GM12878 (cell line): ENCODE measurements around the gene CDH2.

Experiments used
- BRCA1 ChIP-seq: IDR thresholded peaks from 2 replicates; pipeline ENCODE4 v1.6.1; 2011; ENCODE audit warnings: low read depth, low read length, improper control_type of control experiment
- CEBPB ChIP-seq, 2 experiments: fragments of 150-350 bp in 1 of 2; IDR thresholded peaks; 2 replicates each; pipeline ENCODE4 v1.6.1; 2012 to 2014; ENCODE audit warnings: low read depth in 2 of 2, low read length in 2 of 2, borderline replicate concordance in 1 of 2, inconsistent platforms in 1 of 2
- FOXM1 ChIP-seq: IDR thresholded peaks from 2 replicates; pipeline ENCODE4 v1.6.1; 2012; ENCODE audit warnings: low read depth, mild to moderate bottlenecking, inconsistent platforms, low read length, moderate library complexity
- MXI1 ChIP-seq: fragments of 150-350 bp; IDR thresholded peaks from 2 replicates; pipeline ENCODE4 v1.6.1; 2011; ENCODE audit warnings: low read depth, mild to moderate bottlenecking, inconsistent platforms, low read length, improper control_type of control experiment
- POLR2A ChIP-seq: IDR thresholded peaks from 2 replicates; pipeline ENCODE4 v1.6.1; 2011; ENCODE audit warnings: low read depth, mild to moderate bottlenecking, low read length
- YBX1 ChIP-seq: fragments of 450-650 bp; IDR thresholded peaks from 2 replicates; pipeline ENCODE4 v1.6.1; 2016; ENCODE audit warnings: antibody characterized with exemption
- TF ChIP-seq, protein P1 (sequence below): IDR thresholded peaks from 2 replicates; pipeline ENCODE4 v1.6.1; 2011; ENCODE audit warnings: borderline replicate concordance, low read depth, mild to moderate bottlenecking, moderate library complexity, mixed read lengths, low read length; ENCODE audit not compliant: insufficient read depth; ENCODE audit errors: extremely low read length

DNA sequence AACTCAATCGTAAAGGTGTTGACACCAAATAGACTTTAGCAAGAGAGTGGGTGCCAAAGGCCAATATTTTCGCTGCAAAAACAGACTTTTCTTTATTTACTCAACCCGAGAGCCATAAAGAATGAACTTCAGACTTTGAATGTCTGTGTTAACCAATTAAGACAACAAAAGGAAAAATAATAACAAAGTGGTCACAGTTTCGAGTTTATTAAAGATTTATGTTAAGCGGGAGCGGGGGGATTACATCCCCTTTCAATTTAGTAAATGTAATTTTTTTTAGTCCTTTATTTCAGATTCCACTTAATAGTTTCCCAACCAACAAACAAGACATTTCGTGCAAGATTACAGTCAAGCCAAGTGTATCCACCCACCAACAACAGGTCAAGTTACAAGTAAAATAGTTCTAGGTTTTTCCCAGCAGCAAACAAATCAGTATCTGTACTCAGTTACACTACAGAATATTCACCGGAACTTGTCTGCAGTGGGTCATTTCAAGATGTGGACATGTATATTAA, 9.0 kb downstream of the CDH2 start:
- TF ChIP-seq BRCA1 = no peak
- TF ChIP-seq, protein P1, sequence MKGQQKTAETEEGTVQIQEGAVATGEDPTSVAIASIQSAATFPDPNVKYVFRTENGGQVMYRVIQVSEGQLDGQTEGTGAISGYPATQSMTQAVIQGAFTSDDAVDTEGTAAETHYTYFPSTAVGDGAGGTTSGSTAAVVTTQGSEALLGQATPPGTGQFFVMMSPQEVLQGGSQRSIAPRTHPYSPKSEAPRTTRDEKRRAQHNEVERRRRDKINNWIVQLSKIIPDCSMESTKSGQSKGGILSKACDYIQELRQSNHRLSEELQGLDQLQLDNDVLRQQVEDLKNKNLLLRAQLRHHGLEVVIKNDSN = no peak
- TF ChIP-seq POLR2A = no peak
- TF ChIP-seq CEBPB (IDR thresholded peaks at IDR 0.05; ENCODE audit: borderline replicate concordance in 1 of 2, low read depth in 2 of 2, low read length in 2 of 2) = no peak
- no peak for TF ChIP-seq YBX1
- no peak for TF ChIP-seq MXI1
- TF ChIP-seq FOXM1 = no peak
